IMR-90 (cell line): ENCODE results near the gene STK17A. TPM values are rescaled to one million over a fixed set of nuclear protein-coding genes. Genes with fewer than 3 reads are reported as not detected.

ENCODE experiments used
- ATAC-seq: fragments of 200-7000 bp; cut with Tn5 transposase; 2 replicates; pipeline ENCODE4 v1.9.1; 2020; ENCODE audit warnings: low read depth, mild to moderate bottlenecking, moderate library complexity
- BruUV-seq: library from RNA; stranded (reverse); fragments of 400-500 nt; replicated peaks from 2 replicates; lab custom pipeline; 2021; lab: Mats Ljungman, UMichigan
- CTCF ChIA-PET: fragments of 300-600 bp; formaldehyde crosslinking; extraction: SDS; loops from one replicate; lab custom pipeline; 2021; ENCODE audit warnings: antibody characterized with exemption; lab: Yijun Ruan, JAX
- POLR2A ChIA-PET: fragments of 300-600 bp; sonication (Branson Sonifier 250); formaldehyde crosslinking; loops from one replicate; lab custom pipeline; 2022; ENCODE audit warnings: antibody characterized with exemption; ENCODE audit not compliant: unreplicated experiment; lab: Charles Lee
- DNase-seq: peaks from one replicate; pipeline ENCODE4 v3.0.0; 2013
- H2AFZ ChIP-seq: replicated peaks from 2 replicates; pipeline ENCODE3; 2013; ENCODE audit warnings: low read length, mild to moderate bottlenecking; ENCODE audit not compliant: poor library complexity
- H2AK5ac ChIP-seq: 2 replicates; pipeline ENCODE4 v1.6.1; 2013; ENCODE audit warnings: low read depth, low read length, inconsistent platforms
- H2AK9ac ChIP-seq: replicated peaks from 2 replicates; pipeline ENCODE3; 2013; ENCODE audit warnings: mild to moderate bottlenecking, low read depth, low read length, moderate library complexity; ENCODE audit not compliant: poor library complexity
- H2BK120ac ChIP-seq: 2 replicates; pipeline ENCODE4 v1.6.1; 2013; ENCODE audit warnings: low read depth, low read length, inconsistent platforms
- H2BK15ac ChIP-seq: 3 replicates; pipeline ENCODE4 v1.6.1; 2013; ENCODE audit warnings: low read depth, low read length, inconsistent platforms
- H2BK20ac ChIP-seq: 2 replicates; pipeline ENCODE4 v1.6.1; 2013; ENCODE audit warnings: low read depth, mild to moderate bottlenecking, inconsistent platforms, low read length, moderate library complexity
- H2BK5ac ChIP-seq: 2 replicates; pipeline ENCODE4 v1.6.1; 2013; ENCODE audit warnings: mild to moderate bottlenecking, low read depth, low read length, inconsistent platforms; ENCODE audit not compliant: poor library complexity, severe bottlenecking
- H3K14ac ChIP-seq: replicated peaks from 2 replicates; pipeline ENCODE4 v1.6.1; 2013; ENCODE audit warnings: low read depth, low read length, inconsistent platforms
- H3K18ac ChIP-seq: 2 replicates; pipeline ENCODE4 v1.6.1; 2013; ENCODE audit warnings: low read depth, low read length, control low read depth
- H3K23ac ChIP-seq: 2 replicates; pipeline ENCODE4 v1.6.1; 2013; ENCODE audit warnings: low read depth, low read length, inconsistent platforms
- H3K27ac ChIP-seq: 2 replicates; pipeline ENCODE4 v1.5.1; 2013; ENCODE audit warnings: mild to moderate bottlenecking, control low read depth, low read length; ENCODE audit not compliant: insufficient read depth
- H3K27me3 ChIP-seq: 2 replicates; pipeline ENCODE4 v1.6.1; 2013; ENCODE audit warnings: low read length; ENCODE audit not compliant: control insufficient read depth, insufficient read depth
- H3K36me3 ChIP-seq: 2 replicates; pipeline ENCODE4 v1.6.1; 2013; ENCODE audit warnings: low read length, mixed read lengths; ENCODE audit not compliant: control insufficient read depth, insufficient read depth
- H3K4ac ChIP-seq: 2 replicates; pipeline ENCODE4 v1.6.1; 2013; ENCODE audit warnings: low read depth, low read length, inconsistent platforms
- H3K4me1 ChIP-seq: 2 replicates; pipeline ENCODE4 v1.6.1; 2013; ENCODE audit warnings: low read length, mixed read lengths; ENCODE audit not compliant: control insufficient read depth, insufficient read depth
- H3K4me2 ChIP-seq: 2 replicates; pipeline ENCODE4 v1.6.1; 2013; ENCODE audit warnings: low read depth, mild to moderate bottlenecking, control low read depth, low read length, moderate library complexity
- H3K4me3 ChIP-seq: 2 replicates; pipeline ENCODE4 v1.5.1; 2013; ENCODE audit warnings: low read depth, mild to moderate bottlenecking, control low read depth, low read length, moderate library complexity; ENCODE audit not compliant: insufficient read depth
- H3K56ac ChIP-seq: 2 replicates; pipeline ENCODE4 v1.6.1; 2013; ENCODE audit warnings: low read length, inconsistent platforms; ENCODE audit not compliant: insufficient read depth; ENCODE audit errors: extremely low read depth
- H3K79me1 ChIP-seq, 2 experiments: 2 replicates each; pipeline ENCODE4 v1.6.1; 2013; ENCODE audit warnings: low read length in 2 of 2, inconsistent platforms in 1 of 2, low read depth in 1 of 2
- H3K9ac ChIP-seq: 2 replicates; pipeline ENCODE4 v1.6.1; 2013; ENCODE audit warnings: low read depth, low read length, control low read depth
- H3K9me1 ChIP-seq: 2 replicates; pipeline ENCODE4 v1.6.1; 2013; ENCODE audit warnings: low read length, inconsistent platforms; ENCODE audit not compliant: insufficient read depth
- H3K9me3 ChIP-seq: 2 replicates; pipeline ENCODE4 v1.6.1; 2013; ENCODE audit warnings: low read length; ENCODE audit not compliant: control insufficient read depth, insufficient read depth
- H4K20me1 ChIP-seq: 2 replicates; pipeline ENCODE4 v1.6.1; 2013; ENCODE audit warnings: low read length, inconsistent platforms; ENCODE audit not compliant: insufficient read depth
- H4K5ac ChIP-seq: 2 replicates; pipeline ENCODE4 v1.6.1; 2013; ENCODE audit warnings: mild to moderate bottlenecking, low read depth, low read length, control low read depth
- H4K8ac ChIP-seq, 2 experiments: 2 replicates each; pipeline ENCODE4 v1.6.1; 2013; ENCODE audit warnings: low read depth in 2 of 2, low read length in 2 of 2, control low read depth in 1 of 2, inconsistent platforms in 1 of 2
- H4K91ac ChIP-seq: 2 replicates; pipeline ENCODE4 v1.6.1; 2013; ENCODE audit warnings: low read depth, low read length, inconsistent platforms; ENCODE audit not compliant: insufficient read depth
- MXI1 ChIP-seq: IDR thresholded peaks from 2 replicates; pipeline ENCODE4 v1.6.1; 2012; ENCODE audit warnings: low read depth, mild to moderate bottlenecking, low read length, moderate library complexity, borderline replicate concordance
- POLR2A ChIP-seq: IDR thresholded peaks from 2 replicates; pipeline ENCODE4 v1.6.1; 2012; ENCODE audit warnings: mild to moderate bottlenecking, low read depth, low read length
- RFX5 ChIP-seq: IDR thresholded peaks from 2 replicates; pipeline ENCODE4 v1.8.0; 2012; ENCODE audit warnings: low read depth, mild to moderate bottlenecking, low read length, moderate library complexity
- WGBS, 2 experiments: methylation state at CpG; one replicate each; pipeline versions ENCODE4 v1.1.5 to v1.1.7; 2013; ENCODE audit warnings: missing lambda C conversion rate in 2 of 2; ENCODE audit not compliant: insufficient read length in 1 of 2; ENCODE audit errors: extremely low coverage in 2 of 2; 5-methylcytosine and 5-hydroxymethylcytosine counted together
- dilution Hi-C: fragments of 300-500 bp; cut with HindIII; formaldehyde crosslinking; loops from one replicate; pipeline ENCODE4 v1.14.3; 2018; ENCODE audit warnings: low sequenced_read_pairs; ENCODE audit not compliant: unreplicated experiment
- in situ Hi-C: fragments of 300-500 bp; cut with MboI; formaldehyde crosslinking; loops from 3 replicates; pipeline ENCODE4 v1.14.3; 2019; ENCODE audit warnings: low sequenced_read_pairs, inconsistent platforms, mixed read lengths
- intact Hi-C: fragments of 100-400 bp; cut with micrococcal nuclease; formaldehyde crosslinking; loops from 2 replicates; pipeline ENCODE4 v1.10.0; 2022
- polyA plus RNA-seq, 3 experiments: library from polyadenylated mRNA; depleted of rRNA; stranded (reverse); fragments of >200 nt; gene quantifications; 2 replicates each; pipeline ENCODE4 v1.2.3, GENCODE V29; 2012; ENCODE audit warnings: low replicate concordance in 1 of 3
- total RNA-seq: library from RNA; depleted of rRNA; stranded (reverse); fragments of >200 nt; gene quantifications from 2 replicates; pipeline ENCODE4 v1.2.3, GENCODE V29; 2012

STK17A gene
- total and polyA plus RNA-seq, 2 of the 4 experiments (the other 2 are of a cell fraction), result 40.5 to 50.5 TPM

- H3K4me3 ChIP-seq, result no peak overlapping the region
- dilution Hi-C loops (no loop called here), in situ Hi-C loops (no loop called here), intact Hi-C loops (no loop called here)
- H3K18ac ChIP-seq, result no peak overlapping the region
- DNase-seq, result no peak
- H2AFZ ChIP-seq, result no peak overlapping the region
- ATAC-seq, result no peak
- H3K4ac ChIP-seq, result no peak overlapping the region
- H4K8ac ChIP-seq, result no peak overlapping the region
- peaks cover 17% of the 10 kb centered on the region for H3K27me3 ChIP-seq
- POLR2A ChIA-PET, result no interaction called here
- H4K5ac ChIP-seq, result no peak overlapping the region
- peaks cover 14% of the 10 kb centered on the region; the same call in 1 of the 2 replicates for H4K20me1 ChIP-seq
- H3K56ac ChIP-seq, result no peak overlapping the region
- no peak overlapping the region for H2AK9ac ChIP-seq
- H2BK120ac ChIP-seq, result no peak overlapping the region
- no peak overlapping the region for H3K4me2 ChIP-seq
- H3K4me1 ChIP-seq, result peaks cover 34% of the 10 kb centered on the region
- H3K14ac ChIP-seq, result no peak overlapping the region
- H2BK15ac ChIP-seq, result no peak overlapping the region
- H4K91ac ChIP-seq, result no peak overlapping the region
- no peak for TF ChIP-seq RFX5
- no peak for TF ChIP-seq MXI1
- TF ChIP-seq POLR2A, result no peak
- BruUV-seq, result no TSS peak
- no peak overlapping the region for H2AK5ac ChIP-seq
- no peaks in the 10 kb centered on the region for H3K79me1 ChIP-seq
- H3K27ac ChIP-seq, result no peak overlapping the region
- H3K9me3 ChIP-seq, result no peaks in the 10 kb centered on the region
- H3K9me1 ChIP-seq, result peaks cover 21% of the 10 kb centered on the region
- H2BK20ac ChIP-seq, result no peak overlapping the region
- no CpG with 5 or more reads among the region's 4 CpGs for WGBS, 2 experiments
- H3K36me3 ChIP-seq, result no peaks in the 10 kb centered on the region
- H2BK5ac ChIP-seq, result no peak overlapping the region
- no peak overlapping the region for H3K23ac ChIP-seq
- CTCF ChIA-PET, result no interaction called here
- H3K9ac ChIP-seq, result no peak overlapping the region
Observed at GRCh38 chr7:43538404-43538771, 44.5 kb upstream of the STK17A start.
